Neural cell (in vitro differentiated cells): ENCODE measurements around the gene SYT13. TPM values are rescaled to one million over a fixed set of nuclear protein-coding genes. Genes with fewer than 3 reads are reported as not detected.

ENCODE experiments used
- H2AFZ ChIP-seq: fragments of 200-600, 300-800 bp; sonication (generic), shearing (Covaris generic); 2 replicates; pipeline ENCODE4 v1.6.0; 2014; ENCODE audit warnings: low read depth, mild to moderate bottlenecking, antibody characterized with exemption, low read length, moderate library complexity
- H3F3A ChIP-seq: fragments of 200-600 bp; shearing (Covaris generic); 2 replicates; pipeline ENCODE4 v1.6.1; 2016; ENCODE audit warnings: mild to moderate bottlenecking, moderate library complexity, mixed read lengths, antibody characterized with exemption, low read length; ENCODE audit not compliant: insufficient read depth, poor library complexity, severe bottlenecking
- H3K27ac ChIP-seq: fragments of 200-600, 300-800 bp; sonication (generic), shearing (Covaris generic); 2 replicates; pipeline ENCODE4 v1.5.1; 2014; ENCODE audit warnings: mild to moderate bottlenecking, low read length, moderate library complexity
- H3K27me3 ChIP-seq: fragments of 300-800, 200-600 bp; sonication (generic), shearing (Covaris generic); 2 replicates; pipeline ENCODE4 v1.6.0; 2014; ENCODE audit warnings: mild to moderate bottlenecking, low read depth, low read length, moderate library complexity; ENCODE audit not compliant: insufficient read depth
- H3K36me3 ChIP-seq: fragments of 300-800, 200-600 bp; sonication (generic), shearing (Covaris generic); 2 replicates; pipeline ENCODE4 v1.5.1; 2014; ENCODE audit warnings: mild to moderate bottlenecking, antibody characterized with exemption, low read length, moderate library complexity; ENCODE audit not compliant: insufficient read depth
- H3K4me2 ChIP-seq: fragments of 300-800, 200-600 bp; sonication (generic), shearing (Covaris generic); 2 replicates; pipeline ENCODE4 v1.6.0; 2014; ENCODE audit warnings: mild to moderate bottlenecking, low read length
- H3K4me3 ChIP-seq: fragments of 300-800, 200-600 bp; sonication (generic), shearing (Covaris generic); 2 replicates; pipeline ENCODE4 v1.5.1; 2014; ENCODE audit warnings: mild to moderate bottlenecking, low read length, moderate library complexity
- H3K79me2 ChIP-seq: fragments of 200-600 bp; shearing (Covaris generic); replicated peaks from 2 replicates; pipeline ENCODE4 v1.6.0; 2014; ENCODE audit warnings: mild to moderate bottlenecking, low read length, moderate library complexity; ENCODE audit not compliant: insufficient read depth
- H3K9ac ChIP-seq: fragments of 300-800, 200-600 bp; sonication (generic), shearing (Covaris generic); 2 replicates; pipeline ENCODE4 v1.6.1; 2016; ENCODE audit warnings: mild to moderate bottlenecking, low read length, mixed read lengths
- H3K9me2 ChIP-seq: fragments of 200-600 bp; shearing (Covaris generic); 2 replicates; pipeline ENCODE4 v1.6.1; 2016; ENCODE audit warnings: mild to moderate bottlenecking, low read length, mixed read lengths; ENCODE audit not compliant: insufficient read depth
- H3K9me3 ChIP-seq: fragments of 200-600, 300-800 bp; sonication (generic), shearing (Covaris generic); 2 replicates; pipeline ENCODE4 v1.6.1; 2016; ENCODE audit warnings: mild to moderate bottlenecking, mixed run types, low read length, moderate library complexity, mixed read lengths
- H4K20me1 ChIP-seq: fragments of 200-600 bp; shearing (Covaris generic); 2 replicates; pipeline ENCODE4 v1.6.1; 2016; ENCODE audit warnings: mild to moderate bottlenecking, mixed run types; ENCODE audit not compliant: insufficient read depth
- EP300 ChIP-seq: fragments of 450-650 bp; conservative IDR thresholded peaks from 2 replicates; pipeline ENCODE4 v1.6.1; 2014; ENCODE audit warnings: antibody characterized with exemption, mild to moderate bottlenecking, moderate library complexity; ENCODE audit not compliant: poor library complexity, severe bottlenecking
- EZH2 ChIP-seq: fragments of 200-600, 300-800 bp; shearing (Covaris generic), sonication (generic); IDR thresholded peaks from 2 replicates; pipeline ENCODE4 v1.6.1; 2014; ENCODE audit warnings: antibody characterized with exemption, low read length, borderline replicate concordance, mild to moderate bottlenecking; ENCODE audit not compliant: insufficient read depth, poor library complexity, severe bottlenecking
- MXI1 ChIP-seq: fragments of 450-650 bp; conservative IDR thresholded peaks from 2 replicates; pipeline ENCODE4 v1.6.1; 2014; ENCODE audit warnings: antibody characterized with exemption, mild to moderate bottlenecking; ENCODE audit not compliant: poor library complexity, severe bottlenecking
- POLR2AphosphoS5 ChIP-seq: IDR thresholded peaks from 2 replicates; pipeline ENCODE4 v1.6.1; 2012
- RAD21 ChIP-seq: fragments of 450-650 bp; conservative IDR thresholded peaks from 2 replicates; pipeline ENCODE4 v1.6.1; 2014; ENCODE audit warnings: antibody characterized with exemption, mild to moderate bottlenecking, moderate library complexity
- REST ChIP-seq: IDR thresholded peaks from 2 replicates; pipeline ENCODE4 v1.6.1; 2012; ENCODE audit warnings: borderline replicate concordance
- SMC3 ChIP-seq: fragments of 450-650 bp; conservative IDR thresholded peaks from 2 replicates; pipeline ENCODE4 v1.6.1; 2014; ENCODE audit warnings: antibody characterized with exemption, mild to moderate bottlenecking, moderate library complexity; ENCODE audit not compliant: poor library complexity
- TAF1 ChIP-seq: IDR thresholded peaks from 2 replicates; pipeline ENCODE4 v1.6.1; 2012; ENCODE audit warnings: low read depth
- polyA plus RNA-seq: library from polyadenylated mRNA; depleted of rRNA; stranded (reverse); fragments of >200 nt; gene quantifications from 2 replicates; pipeline ENCODE4 v1.2.3, GENCODE V29; 2014
- TF ChIP-seq, protein P1 (sequence below): fragments of 450-650 bp; IDR thresholded peaks from 2 replicates; pipeline ENCODE4 v1.5.1; 2014; ENCODE audit warnings: antibody characterized with exemption, mild to moderate bottlenecking, moderate library complexity; ENCODE audit not compliant: poor library complexity, severe bottlenecking

SYT13 gene
- polyA plus RNA-seq, 1 donor from 2014 or later = 60.8 TPM

GRCh38 chr11:45243967-45244366, 42.2 kb downstream of the SYT13 start:
- no peaks in the 10 kb centered on the region for H3K9me2 ChIP-seq
- no peak overlapping the region for H3K27ac ChIP-seq
- no peak overlapping the region for H3K9ac ChIP-seq
- no peaks in the 10 kb centered on the region for H3K79me2 ChIP-seq
- no peak overlapping the region for H3K4me2 ChIP-seq
- no peak overlapping the region for H3K4me3 ChIP-seq
- no peak for TF ChIP-seq RAD21
- TF ChIP-seq EP300 = no peak
- TF ChIP-seq SMC3 = no peak
- no peak for TF ChIP-seq EZH2
- no peak for TF ChIP-seq TAF1
- no peak for TF ChIP-seq POLR2AphosphoS5
- TF ChIP-seq MXI1 = no peak
- TF ChIP-seq, protein P1, sequence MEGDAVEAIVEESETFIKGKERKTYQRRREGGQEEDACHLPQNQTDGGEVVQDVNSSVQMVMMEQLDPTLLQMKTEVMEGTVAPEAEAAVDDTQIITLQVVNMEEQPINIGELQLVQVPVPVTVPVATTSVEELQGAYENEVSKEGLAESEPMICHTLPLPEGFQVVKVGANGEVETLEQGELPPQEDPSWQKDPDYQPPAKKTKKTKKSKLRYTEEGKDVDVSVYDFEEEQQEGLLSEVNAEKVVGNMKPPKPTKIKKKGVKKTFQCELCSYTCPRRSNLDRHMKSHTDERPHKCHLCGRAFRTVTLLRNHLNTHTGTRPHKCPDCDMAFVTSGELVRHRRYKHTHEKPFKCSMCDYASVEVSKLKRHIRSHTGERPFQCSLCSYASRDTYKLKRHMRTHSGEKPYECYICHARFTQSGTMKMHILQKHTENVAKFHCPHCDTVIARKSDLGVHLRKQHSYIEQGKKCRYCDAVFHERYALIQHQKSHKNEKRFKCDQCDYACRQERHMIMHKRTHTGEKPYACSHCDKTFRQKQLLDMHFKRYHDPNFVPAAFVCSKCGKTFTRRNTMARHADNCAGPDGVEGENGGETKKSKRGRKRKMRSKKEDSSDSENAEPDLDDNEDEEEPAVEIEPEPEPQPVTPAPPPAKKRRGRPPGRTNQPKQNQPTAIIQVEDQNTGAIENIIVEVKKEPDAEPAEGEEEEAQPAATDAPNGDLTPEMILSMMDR = no peak
- TF ChIP-seq REST = no peak
- no peaks in the 10 kb centered on the region for H3K27me3 ChIP-seq
- H3K9me3 ChIP-seq = no peaks in the 10 kb centered on the region
- H3K36me3 ChIP-seq = peaks cover 8% of the 10 kb centered on the region
- no peaks in the 10 kb centered on the region for H4K20me1 ChIP-seq
- H3F3A ChIP-seq = no peaks in the 10 kb centered on the region
- H2AFZ ChIP-seq = no peak overlapping the region

DNA sequence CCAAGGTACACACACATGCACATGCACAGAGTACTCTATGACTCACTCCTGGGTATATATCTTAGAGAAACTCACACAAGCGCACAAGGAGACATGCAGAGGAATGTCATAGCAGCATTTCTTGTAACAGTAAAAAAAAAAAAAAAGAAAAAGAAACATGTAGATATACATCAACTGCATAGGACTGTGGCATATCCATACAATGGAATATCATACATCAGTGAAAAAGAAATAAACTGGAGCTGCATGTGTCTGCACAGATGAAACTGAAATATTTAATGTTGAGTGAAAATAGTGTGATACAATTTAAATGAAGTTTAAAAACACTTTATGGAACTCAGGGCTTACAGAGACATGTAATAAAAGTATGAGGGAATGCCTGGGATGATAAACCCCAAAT, 46.4 kb downstream of the SYT13 start:
- Histone ChIP-seq H3K4me3 (no peak overlapping the region), H3F3A (no peaks in the 10 kb centered on the region), H3K4me2 (no peak overlapping the region), H2AFZ (no peak overlapping the region), H3K27me3 (no peaks in the 10 kb centered on the region), H3K9me3 (no peaks in the 10 kb centered on the region), H3K9ac (no peak overlapping the region), H3K36me3 (peaks cover 4% of the 10 kb centered on the region), H3K79me2 (no peaks in the 10 kb centered on the region), H3K27ac (no peak overlapping the region), H4K20me1 (no peaks in the 10 kb centered on the region), H3K9me2 (no peaks in the 10 kb centered on the region)
- no peak for TF ChIP-seq EP300
- TF ChIP-seq REST = no peak
- no peak for TF ChIP-seq EZH2
- TF ChIP-seq POLR2AphosphoS5 = no peak
- no peak for TF ChIP-seq MXI1
- TF ChIP-seq, protein P1 = no peak
- no peak for TF ChIP-seq SMC3
- no peak for TF ChIP-seq TAF1
